A172 (cell line): ENCODE measurements around the gene CMPK1. TPM values are rescaled to one million over a fixed set of nuclear protein-coding genes. Genes with fewer than 3 reads are reported as not detected.
"Not testable (repeated sequence)": the region's sequence is repeated elsewhere in the genome, so short reads cannot be mapped to it uniquely, and the experiment has no call there.

Experiments
- DNase-seq: peaks from one replicate; pipeline ENCODE4 v3.0.0-alpha.2; 2015; ENCODE audit warnings: low spot score
- total RNA-seq: library from RNA; depleted of rRNA; stranded (reverse); fragments of >200 nt; shearing (Covaris generic); gene quantifications from 2 replicates; pipeline ENCODE4 v1.2.3, GENCODE V29; 2014

Gene CMPK1
- total RNA-seq, 1 experiment from 2014 or later = 111 TPM

DNA sequence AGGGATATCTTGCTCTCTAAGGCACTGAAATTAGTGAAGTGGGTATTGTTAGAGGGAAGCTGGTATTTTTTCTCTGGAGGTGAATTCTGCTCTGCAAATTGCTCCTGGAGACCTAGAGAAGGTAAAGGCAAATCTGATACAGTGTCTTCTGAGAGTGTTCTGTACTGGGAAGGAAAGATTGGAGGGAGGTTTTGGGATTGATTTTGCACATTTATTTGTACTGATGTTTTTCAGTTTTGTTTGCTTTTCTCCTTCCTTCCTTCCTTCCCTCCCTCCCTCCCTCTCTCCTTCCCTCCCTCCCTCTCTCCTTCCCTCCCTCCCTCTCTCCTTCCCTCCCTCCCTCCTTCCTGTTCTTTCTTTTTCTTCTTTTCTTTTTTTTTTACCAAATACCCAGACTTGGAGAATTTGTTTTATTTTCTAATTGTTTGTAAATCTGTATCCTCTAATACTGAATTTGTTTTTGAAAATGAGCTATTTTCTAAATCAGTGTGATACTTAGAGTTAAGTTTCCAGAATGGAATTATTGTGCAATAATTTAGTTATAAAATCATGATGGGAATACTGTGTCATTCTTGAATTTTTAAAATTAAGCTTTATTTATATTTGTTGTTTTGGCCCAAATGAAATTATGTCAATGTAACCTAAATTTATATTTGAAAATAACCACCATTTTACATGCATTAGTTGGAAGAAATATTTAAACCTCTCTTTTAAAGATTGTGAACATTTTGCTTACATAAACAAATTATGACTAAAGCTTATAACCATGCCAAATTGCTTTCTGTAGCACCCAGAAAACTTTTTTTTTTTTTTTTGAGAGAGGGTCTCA lies 4.9 kb downstream of the CMPK1 start:
- DNase-seq = no peak

- no peak for DNase-seq
Observed at GRCh38 chr1:47340227-47340626, 6.6 kb downstream of the CMPK1 start.

- DNase-seq = not testable (repeated sequence)
Observed at GRCh38 chr1:47346979-47347378, 13.4 kb downstream of the CMPK1 start.

GRCh38 chr1:47347735-47348134 lies 14.1 kb downstream of the CMPK1 start:
- no peak for DNase-seq

GRCh38 chr1:47348246-47348645 lies 14.7 kb downstream of the CMPK1 start:
- DNase-seq = no peak

GRCh38 chr1:47351305-47351704 lies 17.7 kb downstream of the CMPK1 start:
- DNase-seq = peak; percentile 16

DNA sequence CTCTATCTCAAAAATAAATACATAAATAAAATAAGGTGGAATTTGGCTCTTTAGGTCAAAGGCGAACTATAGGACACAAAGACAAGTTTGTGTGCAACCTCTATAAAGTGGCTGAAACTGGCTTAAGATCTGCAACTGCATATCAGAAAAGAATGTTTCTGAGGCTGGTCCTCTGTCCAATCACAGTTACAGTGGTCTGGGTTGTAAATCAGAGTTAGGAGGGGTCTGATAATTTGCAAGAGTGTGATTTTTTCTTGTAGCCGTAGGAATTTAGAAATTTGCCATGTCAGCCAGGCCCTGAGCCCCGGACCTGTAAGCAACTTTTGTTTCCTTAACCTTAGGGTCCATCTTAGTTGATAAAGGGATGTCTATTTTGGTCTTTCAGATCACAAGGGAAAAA lies 27.8 kb downstream of the CMPK1 start:
- no peak for DNase-seq

GRCh38 chr1:47362828-47363227 lies 29.2 kb downstream of the CMPK1 start:
- no peak for DNase-seq

DNA sequence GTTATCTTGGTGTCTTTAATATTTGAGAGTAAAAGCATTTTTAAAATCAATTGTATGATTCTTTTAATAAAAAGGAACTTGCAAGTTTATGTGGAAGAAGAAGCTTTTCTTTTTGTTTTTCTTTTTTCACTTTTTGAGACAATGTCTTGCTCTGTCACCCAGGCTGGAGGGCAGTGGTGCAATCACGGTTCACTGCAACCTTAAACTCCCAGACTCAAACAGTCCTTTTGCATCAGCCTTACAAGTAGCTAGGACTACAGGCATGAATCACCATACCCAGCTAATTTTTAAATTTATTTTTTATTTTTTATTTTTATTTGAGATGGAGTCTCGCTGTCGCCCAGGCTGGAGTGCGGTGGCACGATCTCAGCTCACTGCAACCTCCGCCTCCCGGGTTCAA lies 34.1 kb downstream of the CMPK1 start:
- no peak for DNase-seq

- no peak for DNase-seq
Observed at GRCh38 chr1:47371016-47371517, 37.5 kb downstream of the CMPK1 start.

DNA sequence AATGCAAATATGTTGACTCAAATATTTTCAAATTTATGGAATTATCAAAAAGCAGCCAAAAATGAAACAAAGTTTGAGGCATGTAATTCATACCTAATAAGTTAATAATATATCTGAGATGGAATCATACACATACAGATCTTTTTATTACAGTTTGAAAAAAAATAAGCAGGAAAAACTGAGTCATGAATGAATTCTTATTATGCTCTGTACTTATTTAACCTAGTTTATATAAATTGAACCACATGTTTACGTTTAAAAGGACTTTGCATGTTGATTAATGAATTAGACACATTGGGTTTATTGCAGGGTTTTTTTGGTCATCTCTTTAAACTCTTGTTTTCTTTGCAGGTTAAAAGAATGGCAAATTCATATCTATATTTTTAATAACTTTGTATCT lies 40.9 kb downstream of the CMPK1 start:
- DNase-seq = no peak

GRCh38 chr1:47378147-47378546 lies 44.6 kb downstream of the CMPK1 start:
- DNase-seq = no peak

DNA sequence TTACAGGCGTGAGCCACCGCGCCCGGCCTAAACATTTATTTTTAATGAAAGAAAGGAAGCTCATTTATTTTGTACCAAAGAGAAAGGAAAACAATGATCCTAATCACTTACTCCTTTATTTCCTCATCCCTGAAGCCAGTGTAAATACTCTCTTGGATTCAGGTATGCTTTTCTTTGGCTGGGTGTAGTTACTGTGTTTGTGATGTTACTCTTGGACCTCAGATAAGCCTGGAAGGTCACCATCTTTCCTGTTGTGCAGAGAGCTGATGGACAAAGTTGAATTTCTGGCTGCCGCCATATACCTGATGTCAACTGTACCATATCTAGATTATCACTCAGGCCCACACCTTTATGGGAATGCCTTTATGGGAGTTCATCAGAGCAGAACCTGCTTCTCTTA lies 47.1 kb downstream of the CMPK1 start:
- no peak for DNase-seq

GRCh38 chr1:47382399-47382983 lies 48.9 kb downstream of the CMPK1 start:
- DNase-seq = no peak

DNA sequence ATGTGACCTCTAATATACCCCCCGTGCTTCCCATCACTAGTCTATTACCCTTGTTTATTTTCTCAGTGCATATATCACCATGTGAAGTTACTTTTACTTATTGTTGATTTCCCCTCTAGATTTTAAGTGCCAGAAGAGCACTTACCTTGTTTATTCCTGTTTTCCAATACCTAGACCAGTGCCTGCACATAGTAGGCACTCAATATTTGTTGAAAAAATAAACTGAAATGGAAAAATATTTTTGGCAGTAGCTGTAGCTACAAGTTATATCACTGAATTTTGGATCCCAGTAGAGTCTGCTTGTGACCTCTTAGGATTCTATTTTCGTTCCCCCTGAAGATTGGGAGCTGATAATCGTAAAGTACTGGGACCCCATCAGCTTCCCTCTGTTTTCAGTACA lies 50.5 kb downstream of the CMPK1 start:
- no peak for DNase-seq

DNA sequence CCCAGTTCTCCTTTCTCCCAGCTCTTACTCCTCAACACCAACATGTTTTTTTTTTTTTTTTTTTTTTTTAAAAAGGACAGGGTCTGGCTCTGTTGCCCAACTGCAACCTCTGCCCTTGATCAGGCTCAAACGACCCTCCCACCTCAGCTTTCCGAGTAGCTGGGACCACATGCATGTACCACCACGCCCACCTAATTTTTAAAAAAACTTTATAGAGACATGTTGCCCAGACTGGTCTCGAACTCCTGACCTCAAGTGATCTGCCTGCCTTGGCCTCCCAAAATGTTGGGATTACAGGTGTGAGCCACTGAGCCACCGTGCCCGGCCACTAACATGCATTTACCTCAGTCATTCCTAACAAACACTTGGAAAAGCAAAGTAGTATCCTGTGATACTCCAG lies 51.4 kb downstream of the CMPK1 start:
- DNase-seq = no peak

DNA sequence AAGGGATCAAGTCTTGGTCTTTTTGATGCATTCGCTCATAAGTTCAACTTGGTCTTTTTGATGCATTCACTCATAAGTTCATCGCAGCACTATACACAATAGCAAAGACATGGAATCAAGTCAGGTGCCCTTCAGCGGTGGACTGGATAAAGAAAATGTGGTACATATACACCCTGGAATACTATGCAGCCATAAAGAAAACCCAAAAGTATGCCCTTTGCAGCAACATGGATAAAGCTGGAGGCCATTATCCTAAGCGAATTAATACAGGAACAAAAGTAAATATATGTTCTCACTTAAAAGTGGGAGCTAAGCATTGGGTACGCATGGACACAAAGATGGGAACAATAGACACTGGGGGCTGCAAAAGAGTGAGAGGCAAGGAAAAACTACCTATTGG lies 52.7 kb downstream of the CMPK1 start:
- DNase-seq = no peak

GRCh38 chr1:47388030-47388890 lies 54.7 kb downstream of the CMPK1 start:
- DNase-seq = no peak

DNA sequence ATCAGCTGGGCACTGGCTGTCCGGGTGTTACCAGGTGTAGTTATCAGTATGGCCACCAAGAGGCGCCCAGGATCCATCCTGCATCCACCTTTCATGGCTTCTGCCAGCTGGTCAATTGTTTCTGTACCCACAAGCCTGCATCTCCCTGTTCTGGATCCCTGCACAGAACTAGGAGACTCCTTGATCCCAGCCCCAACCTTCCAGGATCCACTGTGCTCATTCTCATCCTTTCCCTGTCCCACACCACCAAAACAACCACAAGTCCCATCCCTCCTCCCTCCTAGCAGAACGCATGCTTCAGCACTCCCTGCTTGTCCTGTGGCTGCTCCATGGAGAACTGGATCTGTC lies 55.3 kb downstream of the CMPK1 start:
- peak; percentile 70 for DNase-seq

DNA sequence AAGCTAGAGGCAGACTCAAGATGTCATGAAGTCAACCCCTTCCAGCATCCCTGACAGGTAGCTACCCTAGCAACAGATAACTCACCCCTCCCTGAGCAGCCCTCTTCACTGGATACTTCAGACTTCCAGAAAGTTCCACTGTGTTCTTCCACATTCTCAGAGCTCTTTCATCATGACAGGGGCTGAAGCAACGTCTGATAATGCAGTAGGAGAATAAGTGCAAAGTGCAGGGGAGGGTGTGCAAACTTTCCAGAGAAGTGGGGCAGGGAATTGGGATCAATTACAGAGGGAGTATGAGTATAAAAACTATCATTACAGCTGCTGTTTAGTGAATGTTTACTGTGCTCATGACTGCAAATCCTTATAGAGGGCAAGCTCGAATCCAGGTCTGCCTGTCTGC lies 56.1 kb downstream of the CMPK1 start:
- no peak for DNase-seq

DNA sequence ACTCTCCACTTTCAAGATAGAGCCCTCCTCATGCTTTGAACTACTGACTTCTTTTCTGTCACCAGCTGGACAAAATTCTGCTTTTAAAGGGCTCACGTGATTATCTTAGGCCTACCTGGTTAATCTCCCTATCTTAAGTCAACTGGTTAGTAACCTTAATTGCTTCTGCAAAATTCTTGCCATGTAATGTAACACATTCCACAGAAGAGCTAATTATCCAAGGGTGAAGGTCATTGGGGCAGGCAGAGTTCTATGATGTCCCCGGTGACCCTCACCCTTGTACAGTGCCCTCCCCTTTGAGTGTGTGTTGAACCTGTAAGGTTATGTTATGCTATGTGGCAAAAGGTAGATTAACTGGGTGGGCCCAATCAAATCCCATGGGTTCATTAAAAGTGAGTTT lies 57.3 kb downstream of the CMPK1 start:
- no peak for DNase-seq

DNA sequence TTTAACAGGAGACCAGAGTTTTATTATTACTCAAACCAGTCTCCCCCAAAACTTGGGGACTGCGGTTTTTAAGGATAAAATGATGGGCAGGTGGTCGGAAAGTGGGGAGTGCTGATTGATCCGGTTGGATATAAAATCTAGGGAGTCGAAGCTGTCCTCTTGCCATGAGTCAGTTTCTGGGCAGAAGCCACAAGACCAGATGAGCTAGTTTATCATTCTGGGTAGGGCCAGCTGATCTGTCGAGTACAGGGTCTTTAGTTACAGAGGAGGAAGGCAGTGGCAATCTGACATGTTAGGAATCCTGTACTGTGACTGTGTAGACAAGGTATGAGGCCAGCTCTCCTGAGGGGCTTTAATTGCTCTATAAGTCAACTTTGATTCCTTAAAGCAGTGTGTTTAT lies 59.6 kb downstream of the CMPK1 start:
- no peak for DNase-seq

- DNase-seq = no peak
Observed at GRCh38 chr1:47395433-47395832, 61.8 kb downstream of the CMPK1 start.
